NB4 (cell line): ENCODE data around the gene CRTC1.

ENCODE experiments used
- DNase-seq: peaks from one replicate; pipeline ENCODE4 v3.0.0; 2010; ENCODE audit warnings: low read depth
- H3K4me3 ChIP-seq: one replicate; pipeline ENCODE4 v1.5.1; 2011; ENCODE audit warnings: mild to moderate bottlenecking, low read depth, low read length, moderate library complexity
- MYC ChIP-seq: IDR thresholded peaks from 2 replicates; pipeline ENCODE4 v1.6.1; 2011; ENCODE audit warnings: low read depth, low read length
- POLR2A ChIP-seq: IDR thresholded peaks from 2 replicates; pipeline ENCODE4 v1.6.1; 2011; ENCODE audit warnings: mild to moderate bottlenecking; ENCODE audit not compliant: insufficient read length; ENCODE audit errors: extremely low read depth
- TF ChIP-seq, protein P1 (sequence below): IDR thresholded peaks from one replicate; pipeline ENCODE4 v1.5.1; 2012; ENCODE audit warnings: low read depth, low read length
- TF ChIP-seq, protein P2 (sequence below): IDR thresholded peaks from 2 replicates; pipeline ENCODE4 v1.6.1; 2011; ENCODE audit warnings: low read depth, low read length

CRTC1 gene

DNA sequence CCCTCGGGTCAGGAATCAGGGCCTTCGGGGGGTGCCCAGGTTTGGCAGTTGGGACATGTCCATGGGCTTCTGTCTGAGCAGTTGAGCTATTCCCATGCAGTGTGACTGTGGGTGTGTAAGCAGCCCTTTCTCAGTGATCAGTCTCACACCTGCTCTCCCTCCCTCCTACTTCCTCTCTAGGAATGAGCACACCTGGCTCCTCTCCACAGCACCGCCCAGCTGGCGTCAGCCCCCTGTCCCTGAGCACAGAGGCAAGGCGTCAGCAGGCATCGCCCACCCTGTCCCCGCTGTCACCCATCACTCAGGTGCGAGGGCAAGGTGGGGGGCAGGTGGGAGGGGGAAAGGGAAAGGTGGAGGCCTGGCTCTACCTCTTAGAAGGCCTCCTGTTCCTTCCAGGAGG, 81.7 kb downstream of the CRTC1 start:
- no peak for TF ChIP-seq POLR2A
- no peak for TF ChIP-seq MYC
- TF ChIP-seq, protein P1, sequence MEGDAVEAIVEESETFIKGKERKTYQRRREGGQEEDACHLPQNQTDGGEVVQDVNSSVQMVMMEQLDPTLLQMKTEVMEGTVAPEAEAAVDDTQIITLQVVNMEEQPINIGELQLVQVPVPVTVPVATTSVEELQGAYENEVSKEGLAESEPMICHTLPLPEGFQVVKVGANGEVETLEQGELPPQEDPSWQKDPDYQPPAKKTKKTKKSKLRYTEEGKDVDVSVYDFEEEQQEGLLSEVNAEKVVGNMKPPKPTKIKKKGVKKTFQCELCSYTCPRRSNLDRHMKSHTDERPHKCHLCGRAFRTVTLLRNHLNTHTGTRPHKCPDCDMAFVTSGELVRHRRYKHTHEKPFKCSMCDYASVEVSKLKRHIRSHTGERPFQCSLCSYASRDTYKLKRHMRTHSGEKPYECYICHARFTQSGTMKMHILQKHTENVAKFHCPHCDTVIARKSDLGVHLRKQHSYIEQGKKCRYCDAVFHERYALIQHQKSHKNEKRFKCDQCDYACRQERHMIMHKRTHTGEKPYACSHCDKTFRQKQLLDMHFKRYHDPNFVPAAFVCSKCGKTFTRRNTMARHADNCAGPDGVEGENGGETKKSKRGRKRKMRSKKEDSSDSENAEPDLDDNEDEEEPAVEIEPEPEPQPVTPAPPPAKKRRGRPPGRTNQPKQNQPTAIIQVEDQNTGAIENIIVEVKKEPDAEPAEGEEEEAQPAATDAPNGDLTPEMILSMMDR: no peak
- TF ChIP-seq, protein P2, sequence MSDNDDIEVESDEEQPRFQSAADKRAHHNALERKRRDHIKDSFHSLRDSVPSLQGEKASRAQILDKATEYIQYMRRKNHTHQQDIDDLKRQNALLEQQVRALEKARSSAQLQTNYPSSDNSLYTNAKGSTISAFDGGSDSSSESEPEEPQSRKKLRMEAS: no peak
- DNase-seq: no peak
- H3K4me3 ChIP-seq: no peak overlapping the region

DNA sequence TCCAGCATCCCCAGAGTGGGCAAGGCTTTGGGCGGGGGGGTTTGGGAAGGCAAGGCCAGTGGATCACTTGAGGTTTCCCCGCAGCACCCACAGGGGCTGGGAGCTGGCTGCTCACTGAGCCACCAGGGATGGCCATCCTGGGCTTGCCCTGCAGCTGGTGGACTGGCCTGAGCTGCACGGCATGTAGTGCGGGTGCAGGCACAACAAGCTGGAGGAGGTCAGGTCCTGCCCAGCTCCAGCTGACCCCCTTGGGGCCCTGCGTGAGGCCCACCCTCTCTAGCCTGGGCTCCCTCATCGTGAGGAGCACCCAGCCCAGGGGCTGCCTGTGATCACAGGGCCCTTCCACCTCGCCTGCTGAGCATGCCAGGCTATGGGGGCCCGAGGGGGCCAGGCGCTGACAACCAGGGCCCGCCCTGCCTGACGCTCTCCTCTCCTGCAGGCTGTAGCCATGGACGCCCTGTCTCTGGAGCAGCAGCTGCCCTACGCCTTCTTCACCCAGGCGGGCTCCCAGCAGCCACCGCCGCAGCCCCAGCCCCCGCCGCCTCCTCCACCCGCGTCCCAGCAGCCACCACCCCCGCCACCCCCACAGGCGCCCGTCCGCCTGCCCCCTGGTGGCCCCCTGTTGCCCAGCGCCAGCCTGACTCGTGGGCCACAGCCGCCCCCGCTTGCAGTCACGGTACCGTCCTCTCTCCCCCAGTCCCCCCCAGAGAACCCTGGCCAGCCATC, 84.7 kb downstream of the CRTC1 start:
- TF ChIP-seq, protein P1: no peak
- TF ChIP-seq, protein P2: no peak
- H3K4me3 ChIP-seq: no peak overlapping the region
- no peak for DNase-seq

DNA sequence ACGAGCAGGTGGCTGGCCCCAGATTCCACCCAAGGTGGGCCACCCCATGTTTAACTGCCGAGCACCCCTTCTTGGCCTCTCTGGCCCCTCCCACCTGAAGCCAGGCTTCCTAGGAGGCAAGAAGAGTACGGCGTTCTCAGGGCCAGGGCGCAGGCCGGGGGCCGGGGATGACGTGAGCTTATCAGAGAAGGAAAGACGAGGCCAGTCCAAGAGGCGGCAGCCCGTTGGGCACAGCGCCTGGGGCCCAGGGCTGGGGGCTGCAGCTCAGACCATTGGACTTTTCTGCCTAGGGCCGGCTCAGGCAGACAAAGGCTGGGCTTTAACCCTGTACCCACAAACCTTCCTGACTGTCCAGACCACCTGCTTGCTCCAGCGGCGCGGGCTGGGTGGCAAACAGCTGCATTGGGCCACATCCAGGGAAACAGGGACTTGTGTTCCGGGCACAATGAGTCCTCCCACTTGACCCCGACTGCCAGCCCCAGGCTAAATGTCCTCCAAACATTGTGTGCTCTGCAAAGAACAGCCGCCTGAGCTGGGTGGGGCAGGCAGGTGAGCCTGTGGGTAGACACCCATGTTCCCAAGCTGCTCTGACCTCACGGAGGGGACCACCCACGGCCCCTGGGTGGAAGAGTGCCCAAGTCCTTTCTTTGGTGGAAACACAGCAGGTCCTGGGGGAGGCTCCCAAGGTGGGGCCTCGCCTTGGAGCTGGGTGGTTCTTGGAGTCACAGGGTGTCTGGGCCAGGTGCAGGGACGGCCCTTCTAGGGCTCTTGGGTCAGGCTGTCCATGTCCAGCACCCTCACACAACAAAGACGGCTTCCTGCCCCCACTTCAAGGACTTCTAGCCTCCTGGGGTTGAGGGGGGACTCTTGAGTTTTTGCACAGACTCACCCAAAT, 85.8 kb downstream of the CRTC1 start:
- no peak overlapping the region for H3K4me3 ChIP-seq
- TF ChIP-seq, protein P1: no peak
- DNase-seq: no peak

DNA sequence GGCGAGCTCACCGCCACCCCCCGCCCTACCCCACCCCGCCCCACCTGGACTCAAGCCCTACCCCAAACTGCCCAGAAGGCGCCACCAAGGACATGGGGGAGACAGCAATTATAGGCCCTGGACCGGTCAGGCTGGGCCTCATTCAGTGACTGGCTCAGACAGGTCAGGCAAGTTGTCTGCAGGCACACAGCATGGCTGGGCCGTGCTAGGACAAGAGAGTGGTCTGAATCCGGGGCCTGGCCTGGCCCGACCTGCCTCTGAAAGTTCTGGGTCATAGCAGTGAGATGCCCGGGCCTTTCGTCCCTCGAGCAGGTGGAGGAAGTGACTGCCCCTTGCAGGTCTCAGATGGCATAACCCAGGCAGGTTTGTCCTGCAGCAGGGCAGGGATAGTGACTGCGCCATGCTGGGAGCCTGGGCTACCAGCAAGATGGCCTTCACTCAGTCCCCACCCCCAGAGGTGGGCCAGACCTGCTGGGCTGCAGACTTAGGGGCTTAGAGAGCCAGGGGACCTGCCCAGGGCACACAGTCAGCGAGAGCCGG, 86.6 kb downstream of the CRTC1 start:
- no peak for DNase-seq
- no peak overlapping the region for H3K4me3 ChIP-seq
- TF ChIP-seq POLR2A: no peak
- TF ChIP-seq, protein P1: no peak
- TF ChIP-seq, protein P2: no peak
- no peak for TF ChIP-seq MYC

DNA sequence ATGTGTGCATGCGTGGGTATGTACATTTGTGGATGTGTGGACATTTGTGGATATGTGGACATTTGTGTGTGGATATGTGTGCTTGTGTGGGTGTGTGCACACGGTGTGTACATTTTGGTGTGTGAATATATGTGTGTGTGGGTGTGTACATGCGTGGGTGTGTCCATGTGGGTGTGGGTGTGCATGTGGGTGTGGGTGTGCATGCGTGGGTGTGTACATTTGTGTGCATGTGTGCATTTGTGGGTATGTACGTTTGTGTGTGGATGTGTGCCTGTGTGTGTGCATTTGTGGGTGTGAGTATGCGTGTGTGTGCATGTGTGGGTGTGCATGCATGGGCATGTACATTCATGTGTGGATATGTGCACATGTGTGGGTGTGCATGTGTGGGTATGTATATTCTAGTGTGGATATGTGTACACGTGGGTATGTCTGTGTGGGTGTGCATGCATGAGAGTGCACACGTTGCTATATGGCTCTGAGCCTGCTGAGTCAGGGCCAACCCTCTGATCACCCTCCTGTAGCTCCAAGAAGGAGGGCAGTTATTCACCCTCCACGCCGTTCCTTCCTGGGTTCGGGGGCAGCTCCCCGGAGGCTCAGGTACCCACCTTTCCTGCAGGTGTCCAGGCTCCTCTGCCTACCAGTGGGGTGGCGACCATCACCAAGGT, 87.3 kb downstream of the CRTC1 start:
- H3K4me3 ChIP-seq: no peak overlapping the region
- no peak for DNase-seq
- TF ChIP-seq, protein P2: no peak
- TF ChIP-seq MYC: no peak
- TF ChIP-seq, protein P1: no peak
- TF ChIP-seq POLR2A: no peak
